ENCODE data around the gene PMFBP1.
"Not testable (repeated sequence)": the region's sequence is repeated elsewhere in the genome, so short reads cannot be mapped to it uniquely, and the experiment has no call there.

PMFBP1 gene

DNA sequence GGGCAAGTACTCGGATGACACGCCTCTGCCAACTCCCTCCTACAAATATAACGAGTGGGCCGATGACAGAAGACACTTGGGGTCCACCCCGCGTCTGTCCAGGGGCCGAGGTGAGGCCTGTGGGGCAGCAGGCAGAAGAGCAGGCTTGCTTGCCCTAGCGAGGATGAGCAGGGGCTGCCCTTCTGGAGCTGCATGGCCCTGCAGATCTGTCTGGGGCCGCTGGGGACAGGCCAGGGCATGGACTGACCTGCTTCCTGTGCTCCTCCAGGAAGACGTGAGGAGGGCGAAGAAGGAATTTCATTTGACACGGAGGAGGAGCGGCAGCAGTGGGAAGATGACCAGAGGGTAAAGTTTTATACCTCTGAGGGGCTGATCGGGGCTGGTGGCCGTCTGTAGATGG lies 73.0 kb downstream of the PMFBP1 start:
- DNase-seq, result no peak

DNA sequence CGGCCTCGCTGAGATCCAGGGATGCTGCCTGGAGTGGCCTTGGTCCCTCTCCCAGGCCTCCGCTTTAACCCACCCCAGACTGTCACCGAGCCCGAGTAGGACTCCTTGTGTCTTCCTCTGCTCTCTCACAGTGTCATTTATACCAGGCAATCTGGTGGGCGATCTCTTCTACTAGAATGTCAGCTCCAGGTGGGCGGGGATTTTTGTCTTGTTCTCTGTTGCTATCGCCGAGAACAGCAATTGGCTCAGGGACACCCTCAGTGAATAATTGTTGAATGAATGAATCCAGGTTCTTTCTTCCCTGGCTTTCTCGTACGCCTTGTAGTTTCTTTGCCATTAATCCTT lies 77.7 kb downstream of the PMFBP1 start:
- DNase-seq, result no peak

DNA sequence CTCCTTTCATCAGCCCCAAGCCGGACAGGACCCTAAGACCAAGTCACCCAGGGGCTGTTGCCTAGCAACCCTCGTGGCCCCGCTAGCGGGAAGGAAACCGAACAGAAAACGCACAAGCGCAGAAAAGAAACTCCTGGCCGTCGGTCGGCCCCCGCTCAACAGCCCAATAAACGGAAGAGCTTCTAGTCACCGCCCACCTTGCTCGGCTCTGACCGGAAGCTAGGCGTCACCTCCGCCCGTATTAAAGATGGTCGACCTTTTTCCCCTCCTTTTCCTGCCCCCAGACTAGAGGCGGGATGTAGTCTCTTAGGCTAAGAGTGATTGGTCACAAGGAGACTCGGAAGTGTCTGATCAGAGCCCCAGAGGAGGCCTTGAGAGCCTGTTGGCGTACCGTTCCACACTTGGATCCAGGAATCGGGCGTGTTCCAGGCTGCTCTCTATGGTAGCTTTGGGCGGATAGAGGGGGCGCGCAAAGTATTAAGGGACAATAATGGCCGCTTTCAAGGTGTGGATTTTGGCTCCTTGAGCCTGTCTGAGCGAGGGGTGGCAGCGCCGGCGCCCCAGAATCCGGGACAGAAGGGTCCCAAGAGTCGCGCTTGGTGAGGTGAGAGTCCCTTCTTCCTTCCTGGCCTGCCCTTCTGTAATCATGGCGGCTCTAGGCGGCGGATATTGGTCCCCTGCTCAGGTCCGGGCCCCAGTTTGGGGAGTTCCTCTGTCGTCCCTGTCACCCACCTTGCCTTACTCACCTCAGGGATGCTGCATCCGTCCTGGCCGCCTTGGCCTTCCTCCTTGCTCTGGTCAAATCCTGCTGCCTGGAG lies 78.3 kb downstream of the PMFBP1 start, which contains the start of the genes DHX38 and TXNL4B:
TSS of gene DHX38 (plus strand) at position 400 of the 818 bp plus-strand sequence. CDS start 2,311 bp downstream, outside the sequence.
TSS of gene TXNL4B (minus strand) at position 173 of the 818 bp plus-strand sequence. CDS start 2,871 bp downstream, outside the sequence.
- peak; percentile 97 for DNase-seq

DNA sequence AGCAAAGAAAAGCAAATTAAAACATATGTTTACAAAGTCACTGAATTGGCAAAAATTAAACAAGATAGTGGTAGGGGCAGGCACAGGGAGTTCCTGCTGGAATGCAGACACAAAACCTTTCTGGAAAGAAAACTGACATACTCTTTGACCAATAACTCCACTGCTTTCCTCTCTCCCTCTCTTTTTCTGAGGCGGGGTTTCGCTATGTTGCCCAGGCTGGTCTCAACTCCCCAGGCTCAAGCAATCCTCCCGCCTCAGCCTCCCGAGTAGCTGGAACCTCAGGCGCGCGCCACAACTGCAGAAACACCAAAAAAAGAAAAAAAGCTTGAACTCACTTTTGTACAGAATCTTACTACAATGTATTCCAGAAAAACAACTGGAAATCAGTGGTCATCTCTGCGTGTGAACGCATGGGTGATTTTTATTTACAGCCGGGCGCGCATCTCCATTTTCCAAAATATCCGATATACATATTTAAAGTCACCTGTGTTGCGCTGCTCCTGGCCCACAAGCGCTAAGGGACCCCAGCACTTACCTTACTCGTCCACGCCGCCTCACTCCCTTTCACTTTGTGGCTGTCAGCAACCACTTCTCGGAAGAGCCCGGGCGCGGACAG lies 79.0 kb downstream of the PMFBP1 start:
- DNase-seq, result no peak

DNA sequence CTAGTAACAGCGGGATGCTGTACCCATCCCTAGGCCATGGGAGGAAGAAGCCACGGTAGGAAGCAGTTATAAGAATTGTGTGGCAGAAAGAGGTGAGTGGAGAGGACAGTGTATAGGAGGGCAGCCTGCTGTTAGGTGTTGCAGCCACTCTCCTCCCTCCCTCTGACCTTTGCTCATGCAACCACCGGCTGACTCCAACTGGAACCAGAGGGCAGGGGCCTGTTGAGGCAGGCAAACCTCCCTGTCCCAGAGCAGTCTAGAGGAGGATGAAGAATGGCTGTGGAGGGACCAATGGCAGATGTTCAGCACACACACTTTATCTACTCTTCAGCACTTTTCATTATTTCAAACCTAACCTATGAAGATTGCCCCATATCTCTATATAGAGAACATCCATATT lies 80.7 kb downstream of the PMFBP1 start:
- no peak for DNase-seq

DNA sequence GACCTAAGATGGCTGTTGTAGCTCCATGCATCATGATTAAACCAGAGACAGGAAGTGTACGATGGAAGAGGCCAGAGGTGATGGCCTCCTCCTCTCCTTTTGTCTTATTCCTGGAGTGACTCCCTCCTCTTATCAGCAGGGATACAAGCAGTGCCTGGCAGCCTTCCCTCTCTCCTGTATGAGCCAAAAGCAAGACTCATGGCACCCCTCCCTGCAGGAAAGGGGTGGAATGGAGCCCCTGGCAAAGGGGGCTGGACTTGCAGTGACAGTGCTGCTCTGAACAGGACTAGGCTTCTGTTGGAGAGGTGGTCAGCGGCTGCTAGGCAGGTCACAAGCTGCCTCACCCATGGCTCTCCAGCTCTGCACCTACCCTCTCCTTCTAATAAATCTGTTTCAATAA lies 87.0 kb downstream of the PMFBP1 start:
- no peak for DNase-seq

DNA sequence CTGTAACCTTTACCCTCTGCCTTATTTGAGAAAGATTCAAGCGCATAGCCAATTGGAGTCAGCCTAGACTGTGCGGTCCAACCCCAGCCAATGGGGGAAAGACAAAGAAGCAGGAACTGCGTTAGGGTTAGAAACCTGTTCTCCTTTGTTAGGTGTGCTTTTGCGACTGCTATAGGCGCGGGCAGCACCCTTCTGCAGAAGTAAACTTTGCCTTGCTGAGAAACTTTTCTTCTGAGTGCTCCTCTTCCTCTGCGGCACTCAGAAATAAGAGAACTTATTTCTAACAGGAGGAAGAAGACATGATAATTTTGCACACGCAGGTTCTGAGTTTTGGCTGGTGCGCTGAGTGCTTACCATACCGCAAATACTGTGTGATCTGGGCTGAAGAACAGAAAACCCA lies 87.5 kb downstream of the PMFBP1 start:
- DNase-seq, result no peak

DNA sequence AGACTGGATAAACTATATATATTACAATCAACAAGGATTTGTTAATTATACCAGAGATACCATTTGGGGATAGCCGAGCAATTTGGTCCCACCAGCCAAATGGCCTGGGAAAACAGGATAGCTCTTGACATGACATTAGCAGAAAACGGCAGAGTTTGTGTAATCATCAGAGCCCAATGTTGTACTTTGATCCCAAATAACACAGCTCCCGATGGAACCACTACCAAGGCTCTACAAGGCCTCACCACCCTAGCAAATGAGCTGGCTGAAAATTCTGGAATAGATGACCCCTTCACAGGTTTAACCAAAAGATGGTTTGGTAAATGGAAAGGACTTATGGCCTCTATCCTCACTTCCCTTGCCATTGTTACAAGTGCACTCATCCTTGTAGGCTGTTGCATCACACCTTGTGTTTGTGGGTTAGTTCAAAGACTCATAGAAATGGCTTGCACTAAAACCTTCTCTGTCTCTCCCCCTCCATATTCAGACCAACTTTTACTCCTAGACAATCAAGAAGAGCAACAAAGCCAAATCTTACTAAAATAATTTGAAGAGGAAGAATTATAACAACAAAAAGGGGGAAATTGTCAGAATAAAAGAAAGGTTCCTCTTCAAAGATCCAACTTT lies 88.1 kb downstream of the PMFBP1 start:
- DNase-seq, result no peak

DNA sequence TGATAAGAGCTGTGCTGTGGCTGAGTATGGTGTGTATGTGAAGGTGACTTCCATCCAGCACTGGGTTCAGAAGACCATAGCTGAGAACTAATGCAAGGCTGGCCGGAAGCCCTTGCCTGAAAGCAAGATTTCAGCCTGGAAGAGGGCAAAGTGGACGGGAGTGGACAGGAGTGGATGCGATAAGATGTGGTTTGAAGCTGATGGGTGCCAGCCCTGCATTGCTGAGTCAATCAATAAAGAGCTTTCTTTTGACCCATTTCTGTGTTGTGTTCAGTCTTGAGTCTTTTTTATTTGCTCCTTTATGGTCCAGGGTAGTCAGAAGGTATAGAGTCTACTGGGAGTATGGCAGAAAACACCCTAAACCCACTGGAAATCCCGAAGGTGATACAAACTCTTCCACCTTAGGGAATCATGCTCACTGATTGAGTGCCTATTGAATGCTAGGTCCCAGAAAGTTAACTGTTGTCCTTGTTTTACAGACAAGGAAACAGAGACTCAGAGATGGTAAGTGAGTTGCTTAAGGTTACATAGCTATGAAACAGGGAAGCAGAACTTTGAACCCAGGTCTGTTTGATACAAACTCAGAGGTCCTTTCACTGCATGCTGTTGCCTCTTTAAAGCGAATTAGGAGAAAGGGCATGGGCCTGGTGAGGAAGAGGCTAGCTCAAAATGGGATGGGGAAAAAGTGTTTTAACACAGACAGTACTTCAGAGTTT lies 94.8 kb downstream of the PMFBP1 start:
- DNase-seq, result not testable (repeated sequence)

DNA sequence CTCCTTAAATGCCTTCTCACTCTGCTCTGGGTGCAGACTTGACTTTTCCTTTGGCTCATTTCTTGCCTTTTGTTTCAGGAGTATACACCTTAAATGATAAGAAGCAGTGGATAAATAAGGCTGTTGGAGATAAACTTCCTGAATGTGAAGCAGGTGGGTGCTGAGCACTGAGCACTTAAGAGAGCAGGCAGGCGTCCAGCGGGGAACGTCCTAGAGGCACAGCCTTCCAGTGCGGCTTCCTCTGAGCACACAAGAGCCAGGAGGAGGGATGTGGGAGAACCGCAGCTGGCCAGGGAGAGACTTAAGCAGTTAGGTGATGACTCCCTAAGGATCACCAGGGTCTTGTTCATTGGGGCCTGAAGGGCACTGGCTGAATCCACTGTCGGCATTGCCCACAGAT lies 96.9 kb downstream of the PMFBP1 start:
- not testable (repeated sequence) for DNase-seq

DNA sequence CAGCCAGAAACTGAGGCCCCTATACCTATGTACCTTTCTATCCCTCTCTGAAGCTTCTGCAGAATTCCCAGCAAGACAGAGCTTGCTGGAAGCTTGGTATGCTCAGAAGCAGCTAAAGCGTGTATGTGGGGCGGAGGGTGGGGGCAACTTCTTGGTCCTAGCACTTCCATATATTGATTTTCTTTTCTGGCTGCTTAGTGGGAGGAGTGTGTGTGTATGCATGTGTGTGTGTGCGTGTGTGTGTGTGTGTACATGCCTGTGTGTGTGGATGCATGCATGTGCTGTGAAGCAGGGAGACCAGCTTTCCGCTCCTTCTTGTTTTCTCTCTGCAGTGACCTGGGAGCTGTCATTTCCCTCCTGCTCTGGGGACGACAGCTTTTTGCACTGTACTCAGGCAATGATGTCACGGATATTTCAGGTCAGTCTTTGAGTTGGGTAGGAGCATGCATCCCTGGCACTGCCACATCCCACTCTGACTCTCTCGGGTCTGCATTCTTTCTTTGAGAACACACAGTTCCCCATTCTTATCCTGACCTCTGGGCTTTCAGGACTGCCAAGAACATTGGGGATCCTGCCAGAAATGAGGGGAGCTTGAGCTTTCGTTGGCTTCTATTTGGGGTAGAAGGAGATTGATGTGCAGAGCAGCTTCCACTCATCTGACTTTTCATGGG lies 98.3 kb downstream of the PMFBP1 start:
- DNase-seq, result no peak

DNA sequence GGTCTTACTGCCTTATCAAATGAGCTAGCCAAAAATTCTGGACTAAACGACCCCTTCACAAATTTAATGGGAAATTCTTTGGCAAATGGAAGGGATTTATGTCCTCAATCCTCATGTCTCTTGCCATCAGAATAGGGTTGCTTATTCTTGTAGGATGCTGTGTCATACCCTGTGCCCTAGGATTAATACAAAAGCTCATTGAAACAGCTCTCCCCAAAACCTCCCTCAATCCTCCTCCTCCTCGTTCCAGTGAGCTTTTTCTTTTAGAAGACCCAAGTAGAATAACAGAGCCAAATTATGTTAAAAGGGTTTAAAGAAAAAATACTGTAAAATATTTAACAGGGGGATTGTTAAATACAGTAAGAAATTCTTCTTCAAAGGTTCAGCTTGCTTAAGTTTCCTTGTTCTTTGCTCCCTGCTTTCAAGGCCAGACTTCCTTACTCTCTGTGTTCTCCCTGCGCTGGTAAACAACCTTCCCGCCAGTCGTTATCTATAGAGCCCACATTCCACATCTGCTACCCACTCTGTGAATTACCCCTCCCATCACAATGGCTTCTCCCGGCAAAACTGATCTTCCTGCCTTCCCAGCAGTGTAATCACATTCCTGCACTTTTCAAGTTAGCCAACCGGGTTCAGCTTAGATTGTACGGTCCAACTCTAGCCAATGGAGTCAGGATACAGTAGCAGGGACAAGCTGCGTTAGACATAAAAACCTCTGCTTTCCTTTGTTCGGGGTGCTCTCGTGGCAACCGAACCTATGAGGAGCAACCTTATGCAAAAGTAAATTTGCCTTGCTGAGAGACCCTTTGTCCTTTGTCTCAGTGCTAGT lies 99.2 kb downstream of the PMFBP1 start:
- no peak for DNase-seq
